HEK293T (cell line): ENCODE measurements around the gene MME.

Source experiments
- CTCF ChIA-PET: fragments of 350-600 bp; formaldehyde crosslinking; extraction: SDS; loops from one replicate; lab custom pipeline; 2021; ENCODE audit warnings: antibody characterized with exemption, inconsistent platforms; lab: Yijun Ruan, JAX
- POLR2A ChIA-PET: fragments of 350-600 bp; formaldehyde crosslinking; extraction: SDS; loops from one replicate; lab custom pipeline; 2020; ENCODE audit warnings: antibody characterized with exemption, inconsistent platforms; lab: Yijun Ruan, JAX
- DNase-seq: peaks from one replicate; pipeline ENCODE4 v3.0.0; 2012; ENCODE audit warnings: mixed read lengths; ENCODE audit errors: extremely low spot score
- ARNT ChIP-seq: fragments of 450-650 bp; IDR thresholded peaks from 2 replicates; pipeline ENCODE4 v1.6.1; 2017; ENCODE audit warnings: mild to moderate bottlenecking
- BHLHE40 ChIP-seq: fragments of 450-650 bp; IDR thresholded peaks from 2 replicates; pipeline ENCODE4 v1.6.1; 2016; ENCODE audit warnings: mild to moderate bottlenecking, moderate library complexity, borderline replicate concordance
- CTBP1 ChIP-seq: fragments of 450-650 bp; IDR thresholded peaks from 2 replicates; pipeline ENCODE4 v1.6.1; 2016; ENCODE audit warnings: borderline replicate concordance
- ELF4 ChIP-seq: fragments of 450-650 bp; IDR thresholded peaks from 2 replicates; pipeline ENCODE4 v1.6.1; 2017; ENCODE audit warnings: antibody characterized with exemption
- FOXA1 ChIP-seq: fragments of 450-650 bp; IDR thresholded peaks from 2 replicates; pipeline ENCODE4 v1.6.1; 2016; ENCODE audit warnings: mild to moderate bottlenecking
- FOXK2 ChIP-seq: fragments of 450-650 bp; IDR thresholded peaks from 2 replicates; pipeline ENCODE4 v1.6.1; 2016; ENCODE audit warnings: mild to moderate bottlenecking
- FOXM1 ChIP-seq: fragments of 450-650 bp; IDR thresholded peaks from 2 replicates; pipeline ENCODE4 v1.6.1; 2017; ENCODE audit warnings: mild to moderate bottlenecking, borderline replicate concordance
- HDGF ChIP-seq: fragments of 450-650 bp; IDR thresholded peaks from 2 replicates; pipeline ENCODE4 v1.6.1; 2017; ENCODE audit warnings: antibody characterized with exemption, borderline replicate concordance
- L3MBTL2 ChIP-seq: fragments of 450-650 bp; conservative IDR thresholded peaks from 2 replicates; pipeline ENCODE4 v1.6.1; 2016; ENCODE audit warnings: mild to moderate bottlenecking
- LEF1 ChIP-seq: fragments of 450-650 bp; IDR thresholded peaks from 2 replicates; pipeline ENCODE4 v1.6.1; 2017; ENCODE audit warnings: mild to moderate bottlenecking, borderline replicate concordance
- NFRKB ChIP-seq: fragments of 450-650 bp; IDR thresholded peaks from 2 replicates; pipeline ENCODE4 v1.6.1; 2016; ENCODE audit warnings: mild to moderate bottlenecking, moderate library complexity
- SP1 ChIP-seq: fragments of 450-650 bp; IDR thresholded peaks from 2 replicates; pipeline ENCODE4 v1.6.1; 2017
- SUZ12 ChIP-seq: fragments of 450-650 bp; IDR thresholded peaks from 2 replicates; pipeline ENCODE4 v1.6.1; 2016; ENCODE audit warnings: mild to moderate bottlenecking
- TARDBP ChIP-seq: fragments of 450-650 bp; IDR thresholded peaks from 2 replicates; pipeline ENCODE4 v1.6.1; 2016
- ZNF384 ChIP-seq: fragments of 450-650 bp; IDR thresholded peaks from 2 replicates; pipeline ENCODE4 v1.6.1; 2016
- TF ChIP-seq, protein P1 (sequence below): fragments of 450-650 bp; IDR thresholded peaks from 2 replicates; pipeline ENCODE4 v1.6.1; 2016

Gene MME

DNA sequence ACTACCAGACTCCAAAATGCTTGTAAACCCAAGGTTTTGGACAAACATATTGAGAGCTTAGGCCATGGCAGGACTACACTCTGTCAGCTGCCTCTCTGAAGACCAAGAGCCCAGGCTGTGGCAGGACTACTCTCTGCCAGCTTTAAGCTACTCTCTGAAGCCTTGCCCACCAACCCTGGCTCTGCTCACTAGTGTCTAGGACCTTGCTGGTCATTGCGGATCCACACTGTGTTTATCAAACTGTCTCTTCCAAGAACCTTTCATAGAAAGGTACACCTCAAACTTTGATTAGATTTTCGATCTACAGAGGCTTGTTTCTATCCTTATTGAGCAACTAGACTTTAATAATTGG, 41.9 kb upstream of the MME start:
- DNase-seq, result no peak
- ChIA-PET CTCF (no interaction called here), POLR2A (no interaction called here)
- TF ChIP-seq, protein P1, sequence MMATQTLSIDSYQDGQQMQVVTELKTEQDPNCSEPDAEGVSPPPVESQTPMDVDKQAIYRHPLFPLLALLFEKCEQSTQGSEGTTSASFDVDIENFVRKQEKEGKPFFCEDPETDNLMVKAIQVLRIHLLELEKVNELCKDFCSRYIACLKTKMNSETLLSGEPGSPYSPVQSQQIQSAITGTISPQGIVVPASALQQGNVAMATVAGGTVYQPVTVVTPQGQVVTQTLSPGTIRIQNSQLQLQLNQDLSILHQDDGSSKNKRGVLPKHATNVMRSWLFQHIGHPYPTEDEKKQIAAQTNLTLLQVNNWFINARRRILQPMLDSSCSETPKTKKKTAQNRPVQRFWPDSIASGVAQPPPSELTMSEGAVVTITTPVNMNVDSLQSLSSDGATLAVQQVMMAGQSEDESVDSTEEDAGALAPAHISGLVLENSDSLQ, result no peak
- TF ChIP-seq FOXM1 (no peak), BHLHE40 (no peak), SP1 (no peak), FOXK2 (no peak), HDGF (no peak), LEF1 (no peak), ELF4 (no peak), NFRKB (no peak), SUZ12 (no peak), FOXA1 (no peak), ARNT (no peak), ZNF384 (no peak)

DNA sequence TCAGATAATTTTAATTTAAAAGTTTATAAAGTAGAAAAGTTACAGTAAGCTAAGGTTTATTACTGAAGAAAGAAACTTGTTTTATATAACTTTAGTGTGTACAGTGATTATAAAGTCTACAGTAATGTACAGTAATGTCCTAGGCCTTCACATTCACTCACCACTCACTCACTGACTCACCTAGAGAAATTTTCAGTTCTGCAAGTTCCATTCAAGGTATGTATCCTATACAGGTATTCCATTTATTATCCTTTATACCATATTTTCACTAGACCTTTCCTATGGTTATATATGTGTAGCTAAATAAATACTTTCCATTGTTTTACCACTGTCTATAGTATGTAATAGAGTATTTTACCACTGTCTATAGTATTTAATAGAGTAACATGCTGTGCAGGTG, 33.2 kb upstream of the MME start:
- CTCF ChIA-PET, result no interaction called here
- DNase-seq, result no peak
- POLR2A ChIA-PET, result no interaction called here
- TF ChIP-seq CTBP1 (no peak), TARDBP (no peak), BHLHE40 (no peak), FOXM1 (no peak), FOXK2 (no peak), SUZ12 (no peak), NFRKB (no peak), LEF1 (no peak), ARNT (no peak), SP1 (no peak), ZNF384 (no peak), ELF4 (no peak), L3MBTL2 (no peak), HDGF (no peak), FOXA1 (no peak)
- TF ChIP-seq, protein P1, result no peak

DNA sequence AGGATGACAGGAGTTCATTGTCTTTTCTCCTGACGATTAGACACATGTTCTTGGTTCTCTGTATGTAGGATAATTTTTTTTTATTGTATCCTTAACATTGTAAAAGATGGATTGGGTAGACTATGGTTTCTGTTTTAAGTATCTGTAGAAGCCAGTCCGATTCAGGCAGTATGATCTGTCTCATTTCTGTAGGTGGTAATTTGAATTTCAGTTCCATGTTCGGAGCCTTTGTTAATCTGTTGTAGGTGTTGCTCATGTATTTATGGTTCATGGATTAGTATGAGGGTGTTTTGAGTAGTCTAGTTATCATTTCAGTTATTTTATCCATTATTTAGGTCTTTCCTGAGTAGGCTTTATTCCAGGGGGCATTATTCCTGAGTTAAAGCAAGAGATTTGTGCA, 32.4 kb upstream of the MME start:
- POLR2A ChIA-PET, result no interaction called here
- TF ChIP-seq HDGF (no peak), SP1 (no peak), FOXK2 (no peak), FOXA1 (no peak), FOXM1 (no peak), ELF4 (no peak), ZNF384 (no peak), L3MBTL2 (no peak), TARDBP (no peak), BHLHE40 (no peak), ARNT (no peak)
- TF ChIP-seq, protein P1, result no peak
- CTCF ChIA-PET, result no interaction called here
- DNase-seq, result no peak

DNA sequence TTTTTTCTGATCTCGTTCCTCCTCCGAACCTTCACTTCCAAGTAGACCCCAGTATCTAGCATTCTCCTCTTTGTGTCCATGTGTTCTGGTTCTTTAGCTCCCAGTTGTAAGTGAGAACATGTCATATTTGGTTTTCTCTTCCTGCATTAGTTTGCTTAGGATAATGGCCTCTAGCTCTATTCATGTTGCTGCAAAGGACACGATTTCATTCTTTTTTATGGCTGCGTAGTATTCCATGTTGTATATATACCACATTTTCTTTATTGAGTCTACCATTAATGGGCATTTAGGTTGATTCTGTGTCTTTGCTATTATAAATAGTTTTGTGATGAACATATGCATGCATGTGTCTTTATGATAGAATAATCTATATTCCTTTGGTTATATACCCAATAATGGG, 30.2 kb upstream of the MME start:
- ChIA-PET POLR2A (no interaction called here), CTCF (no interaction called here)
- TF ChIP-seq SP1 (no peak), HDGF (no peak), SUZ12 (no peak), ELF4 (no peak)
- no peak for DNase-seq

DNA sequence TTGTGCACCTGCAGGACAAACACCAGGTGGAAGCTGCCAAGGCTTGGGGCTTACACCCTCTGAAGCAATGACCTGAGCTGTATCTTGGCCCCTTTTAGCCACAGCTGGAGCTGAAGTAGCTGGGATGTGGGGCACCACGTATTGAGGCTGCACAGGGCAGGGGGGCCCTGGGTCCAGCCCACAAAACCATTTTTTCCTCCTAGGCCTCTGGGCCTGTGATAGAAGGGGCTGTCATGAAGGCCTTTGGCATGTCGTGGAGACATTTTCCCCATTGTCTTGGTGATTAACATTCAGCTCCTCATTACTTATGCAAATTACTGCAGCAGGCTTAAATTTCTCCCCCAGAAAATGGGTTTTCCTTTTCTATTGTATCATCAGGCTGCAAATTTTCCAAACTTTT, 27.6 kb upstream of the MME start:
- CTCF ChIA-PET, result no interaction called here
- DNase-seq, result no peak
- no peak for TF ChIP-seq CTBP1
- no peak for TF ChIP-seq NFRKB
- TF ChIP-seq ARNT, result no peak
- TF ChIP-seq HDGF, result no peak
- no peak for TF ChIP-seq FOXA1
- TF ChIP-seq, protein P1, result no peak
- TF ChIP-seq SUZ12, result no peak
- no peak for TF ChIP-seq BHLHE40
- TF ChIP-seq FOXK2, result no peak
- TF ChIP-seq ELF4, result no peak
- no peak for TF ChIP-seq TARDBP
- no peak for TF ChIP-seq FOXM1
- no peak for TF ChIP-seq ZNF384
- TF ChIP-seq LEF1, result no peak
- no peak for TF ChIP-seq L3MBTL2
- no peak for TF ChIP-seq SP1
- POLR2A ChIA-PET, result no interaction called here

DNA sequence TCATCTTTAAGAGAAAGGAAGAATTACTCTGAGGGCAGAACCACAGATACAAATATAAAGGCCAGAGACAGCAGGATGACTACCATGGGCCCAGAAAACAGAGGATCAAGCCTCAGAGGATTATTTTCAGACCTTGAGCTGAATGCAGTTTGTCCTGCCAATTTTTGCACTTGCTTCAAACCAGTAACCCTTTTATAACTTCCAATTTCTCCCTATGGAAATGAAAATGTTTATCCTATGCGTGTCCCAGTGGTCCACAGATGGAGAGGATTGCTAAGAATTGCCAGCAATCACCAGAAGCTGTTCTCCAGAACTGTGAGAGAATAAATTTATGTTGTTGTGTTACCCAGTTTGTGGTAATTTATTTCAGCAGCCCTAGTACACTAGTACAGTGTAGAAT, 26.4 kb upstream of the MME start:
- TF ChIP-seq, protein P1, result no peak
- no peak for TF ChIP-seq SP1
- no peak for TF ChIP-seq FOXK2
- TF ChIP-seq TARDBP, result no peak
- TF ChIP-seq FOXA1, result no peak
- no peak for TF ChIP-seq ZNF384
- no peak for TF ChIP-seq CTBP1
- no peak for TF ChIP-seq ELF4
- no peak for TF ChIP-seq LEF1
- TF ChIP-seq HDGF, result no peak
- TF ChIP-seq ARNT, result no peak
- TF ChIP-seq L3MBTL2, result no peak
- no peak for TF ChIP-seq BHLHE40
- no peak for TF ChIP-seq SUZ12
- no peak for TF ChIP-seq NFRKB
- CTCF ChIA-PET, result no interaction called here
- no peak for DNase-seq
- POLR2A ChIA-PET, result no interaction called here
